VCaP (cell line): ENCODE data around the gene BBC3.

ENCODE experiments used
- H3K27ac ChIP-seq: fragments of 450-650 bp; 2 replicates; pipeline ENCODE4 v1.5.1; 2017
- CTCF ChIP-seq: fragments of 450-650 bp; conservative IDR thresholded peaks from 2 replicates; pipeline ENCODE4 v1.5.1; 2017; ENCODE audit warnings: mild to moderate bottlenecking, moderate library complexity

BBC3 gene

GRCh38 chr19:47176627-47177090, 54.3 kb downstream of the BBC3 start:
- H3K27ac ChIP-seq: no peak overlapping the region
- TF ChIP-seq CTCF: no peak

DNA sequence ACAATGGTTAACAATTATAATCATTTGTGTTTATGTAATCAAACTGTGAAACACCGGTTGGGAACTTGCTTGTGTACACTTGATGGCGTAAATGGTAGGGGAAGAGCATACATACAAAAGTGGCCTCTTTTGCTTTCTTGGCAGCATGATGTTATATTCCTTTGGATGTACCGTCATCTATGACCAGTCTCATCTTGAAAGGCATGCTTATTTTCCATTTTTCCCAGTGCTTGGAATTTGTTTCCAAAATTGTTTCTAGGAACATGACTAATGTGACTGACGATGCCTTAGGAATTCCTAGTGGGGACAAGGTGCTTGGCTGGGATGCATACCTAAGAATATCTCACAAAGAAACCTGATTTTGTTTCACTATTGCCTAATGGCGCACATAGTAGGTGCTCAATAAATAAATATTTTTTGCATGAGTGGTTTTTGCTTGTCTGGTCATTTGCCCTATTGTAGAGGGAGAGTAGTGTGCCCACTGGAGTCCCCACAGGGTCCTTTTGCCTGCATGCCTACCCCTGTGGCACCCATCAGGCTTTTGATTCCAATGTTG, 54.9 kb downstream of the BBC3 start:
- H3K27ac ChIP-seq: no peak overlapping the region

GRCh38 chr19:47172666-47173455, 58.1 kb downstream of the BBC3 start:
- H3K27ac ChIP-seq: no peak overlapping the region
- TF ChIP-seq CTCF: no peak

More for the DNA sequence above, 54.9 kb downstream of the BBC3 start:
- no peak for TF ChIP-seq CTCF
